K562 (cell line): Measurements from ENCODE around the gene PHF12.

ENCODE experiments used
- CTCF ChIP-seq, 3 experiments: IDR thresholded peaks in 2 of 3; conservative IDR thresholded peaks in 1 of 3; 2 replicates each; pipeline ENCODE4 v1.5.1; 2011 to 2012; ENCODE audit warnings: low read length in 3 of 3, mild to moderate bottlenecking in 3 of 3, control low read depth in 2 of 3, improper control_type of control experiment in 1 of 3, inconsistent platforms in 1 of 3, low read depth in 1 of 3, mixed read lengths in 1 of 3, moderate library complexity in 1 of 3; ENCODE audit not compliant: insufficient read depth in 2 of 3
- FOXA1 ChIP-seq: fragments of 450-650 bp; IDR thresholded peaks from 2 replicates; pipeline ENCODE4 v1.6.1; 2016; ENCODE audit warnings: mild to moderate bottlenecking, borderline replicate concordance
- MAZ ChIP-seq, 2 experiments: fragments of 450-650 bp in 1 of 2; sonication (generic) in 1 of 2; formaldehyde crosslinking; IDR thresholded peaks in 1 of 2; conservative IDR thresholded peaks in 1 of 2; 2 replicates each; pipeline versions ENCODE4 v1.4.0 to v1.5.0; 2020; ENCODE audit warnings: mild to moderate bottlenecking in 1 of 2, missing genetic modification reagents in 1 of 2
- POLR2AphosphoS5 ChIP-seq: IDR thresholded peaks from 2 replicates; pipeline ENCODE4 v1.6.1; 2011; ENCODE audit warnings: mild to moderate bottlenecking, low read depth, low read length, moderate library complexity; ENCODE audit not compliant: control insufficient read depth, insufficient read depth
- RBBP5 ChIP-seq: fragments of 200-600 bp; sonication (generic); IDR thresholded peaks from 2 replicates; pipeline ENCODE4 v1.6.1; 2012; ENCODE audit warnings: borderline replicate concordance, mild to moderate bottlenecking, low read length, control low read depth, inconsistent platforms; ENCODE audit not compliant: insufficient read depth, poor library complexity, severe bottlenecking
- SP1 ChIP-seq: sonication (generic); formaldehyde crosslinking; IDR thresholded peaks from 2 replicates; pipeline ENCODE4 v1.8.1; 2022; ENCODE audit warnings: mild to moderate bottlenecking, missing genetic modification reagents
- TAF1 ChIP-seq: IDR thresholded peaks from 2 replicates; pipeline ENCODE4 v1.6.1; 2011; ENCODE audit warnings: mild to moderate bottlenecking, low read length, moderate library complexity; ENCODE audit not compliant: insufficient read depth, control insufficient read depth, severe bottlenecking; ENCODE audit errors: extremely low read depth
- ZNF274 ChIP-seq: IDR thresholded peaks from 2 replicates; pipeline ENCODE4 v1.6.1; 2011; ENCODE audit warnings: low read depth, mild to moderate bottlenecking, low read length, moderate library complexity, borderline replicate concordance
- ZNF668 ChIP-seq: fragments of 250-450 bp; sonication (Bioruptor Pico); IDR thresholded peaks from 2 replicates; pipeline ENCODE4 v1.8.0; 2022; ENCODE audit warnings: mild to moderate bottlenecking, inconsistent platforms
- TF ChIP-seq, protein P1 (sequence below): IDR thresholded peaks from 3 replicates; pipeline ENCODE4 v1.6.1; 2011; ENCODE audit warnings: borderline replicate concordance, mild to moderate bottlenecking; ENCODE audit not compliant: insufficient read length, insufficient read depth

GRCh38 chr17:28967221-28968135, 16.2 kb upstream of the PHF12 start:
- TF ChIP-seq POLR2AphosphoS5 = no peak
- TF ChIP-seq CTCF (IDR thresholded peaks at IDR 0.05 in 2 of 3, conservative IDR thresholded peaks at IDR 0.05 in 1 of 3; ENCODE audit: insufficient read depth in 2 of 3, low read depth in 1 of 3, low read length in 3 of 3) = no peak
- no peak for TF ChIP-seq SP1
- no peak for TF ChIP-seq FOXA1
- TF ChIP-seq TAF1 = no peak
- no peak for TF ChIP-seq MAZ (CRISPR knock-in tag; conservative IDR thresholded peaks at IDR 0.05 in 1 of 2, IDR thresholded peaks at IDR 0.05 in 1 of 2)
- TF ChIP-seq, protein P1, sequence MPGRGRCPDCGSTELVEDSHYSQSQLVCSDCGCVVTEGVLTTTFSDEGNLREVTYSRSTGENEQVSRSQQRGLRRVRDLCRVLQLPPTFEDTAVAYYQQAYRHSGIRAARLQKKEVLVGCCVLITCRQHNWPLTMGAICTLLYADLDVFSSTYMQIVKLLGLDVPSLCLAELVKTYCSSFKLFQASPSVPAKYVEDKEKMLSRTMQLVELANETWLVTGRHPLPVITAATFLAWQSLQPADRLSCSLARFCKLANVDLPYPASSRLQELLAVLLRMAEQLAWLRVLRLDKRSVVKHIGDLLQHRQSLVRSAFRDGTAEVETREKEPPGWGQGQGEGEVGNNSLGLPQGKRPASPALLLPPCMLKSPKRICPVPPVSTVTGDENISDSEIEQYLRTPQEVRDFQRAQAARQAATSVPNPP = no peak
- no peak for TF ChIP-seq ZNF668
- no peak for TF ChIP-seq ZNF274
- TF ChIP-seq RBBP5 = no peak
